ENCODE results near the gene MEGF6.
"Not testable (repeated sequence)": the region's sequence is repeated elsewhere in the genome, so short reads cannot be mapped to it uniquely, and the experiment has no call there.

GRCh38 chr1:3572638-3573037, 38.7 kb downstream of the MEGF6 start:
- not testable (repeated sequence) for TF ChIP-seq EP300, CTCF (IDR thresholded peaks at IDR 0.05)

Measured in suprapubic skin (tissue), 3 donors.